ENCODE measurements around the gene KCTD7.
A peak's percentile ranks its signal among the peaks of the same experiment; 100 is the strongest.
"Not testable (repeated sequence)": the region's sequence is repeated elsewhere in the genome, so short reads cannot be mapped to it uniquely, and the experiment has no call there.

KCTD7 gene

DNA sequence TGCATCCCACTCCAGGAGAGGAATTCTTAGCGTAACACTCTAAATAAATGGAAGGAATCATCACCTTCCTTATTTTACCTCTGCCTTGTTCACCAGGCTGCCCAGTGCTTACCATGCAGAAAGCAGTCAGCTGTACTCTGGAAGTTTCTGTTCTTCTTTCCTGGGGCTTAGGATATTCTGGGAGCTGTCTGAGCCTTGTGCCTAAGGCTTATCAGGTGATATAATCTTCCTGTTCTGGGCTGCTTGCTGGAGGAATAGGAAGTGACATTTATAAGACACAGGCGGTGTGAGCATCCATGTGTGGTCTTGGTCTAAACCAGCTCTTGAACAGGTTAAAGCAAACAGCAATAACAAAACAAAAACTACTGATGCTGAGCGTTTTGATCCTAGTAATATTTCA, 13.5 kb downstream of the KCTD7 start:
- H3K36me3 ChIP-seq (ENCODE audit: insufficient read depth, low read length), result peaks cover 37% of the 10 kb centered on the region
- H3K9ac ChIP-seq (ENCODE audit: insufficient read length), result no peak overlapping the region
- H3K9me3 ChIP-seq (ENCODE audit: low read depth, low read length), result no peaks in the 10 kb centered on the region
- H3K27ac ChIP-seq, result no peak overlapping the region
- no peak for DNase-seq (ENCODE audit: low read depth, low spot score)
- no peak for TF ChIP-seq EZH2 (IDR thresholded peaks at IDR 0.05)
- TF ChIP-seq FOXP2 (optimal IDR thresholded peaks at IDR 0.05; ENCODE audit: control extremely low read depth, extremely low read length, insufficient read depth), result no peak
- no peak for TF ChIP-seq POLR2AphosphoS5 (IDR thresholded peaks at IDR 0.05; ENCODE audit: borderline replicate concordance, low read depth, low read length)
- H3K4me3 ChIP-seq, result no peak overlapping the region

DNA sequence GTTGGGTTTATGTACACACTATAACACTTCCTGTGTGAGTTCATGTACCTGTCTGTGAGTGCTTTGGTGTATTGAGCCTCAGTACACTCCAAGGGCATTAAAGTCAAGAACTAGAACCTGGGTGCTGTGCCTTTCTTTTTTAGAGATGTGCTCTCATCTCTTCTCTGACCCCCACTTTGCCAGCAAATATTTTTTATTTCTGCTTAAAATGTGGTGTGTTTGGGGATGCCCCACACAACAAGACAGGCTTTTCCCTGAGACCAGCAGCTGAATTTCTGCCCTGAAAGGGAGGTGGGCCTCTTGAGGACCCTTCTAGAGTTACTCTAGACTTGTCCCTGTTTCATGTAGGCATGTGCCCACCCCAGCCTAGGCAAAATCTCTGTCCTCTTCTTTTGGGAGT, 14.3 kb downstream of the KCTD7 start:
- no peak overlapping the region for H3K27ac ChIP-seq
- H3K9me3 ChIP-seq (ENCODE audit: low read depth, low read length), result no peaks in the 10 kb centered on the region
- TF ChIP-seq EZH2 (IDR thresholded peaks at IDR 0.05) (no peak), POLR2AphosphoS5 (IDR thresholded peaks at IDR 0.05; ENCODE audit: borderline replicate concordance, low read depth, low read length) (no peak), FOXP2 (optimal IDR thresholded peaks at IDR 0.05; ENCODE audit: control extremely low read depth, extremely low read length, insufficient read depth) (no peak)
- no peak for DNase-seq (ENCODE audit: low read depth, low spot score)
- H3K36me3 ChIP-seq (ENCODE audit: insufficient read depth, low read length), result peaks cover 37% of the 10 kb centered on the region
- no peak overlapping the region for H3K4me3 ChIP-seq
- no peak overlapping the region for H3K9ac ChIP-seq (ENCODE audit: insufficient read length)

DNA sequence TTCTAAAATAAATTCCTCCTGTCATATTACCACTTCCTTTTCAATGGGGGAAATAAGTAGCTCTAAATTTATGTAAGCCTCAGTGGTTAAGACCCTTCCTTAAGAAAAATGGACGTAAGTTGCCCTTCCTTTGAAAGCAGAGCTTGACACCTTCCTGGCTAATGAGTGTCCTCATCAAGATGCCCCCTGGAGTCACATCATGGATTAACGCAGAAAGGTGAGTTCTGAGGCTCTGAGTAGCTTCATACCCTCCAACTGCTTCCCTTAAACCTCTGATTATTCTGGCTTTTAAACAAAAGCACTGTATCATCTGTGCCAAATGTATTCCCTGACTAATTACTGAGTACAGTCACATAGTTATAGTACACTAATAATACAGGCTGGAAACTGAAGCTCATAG, 14.7 kb downstream of the KCTD7 start:
- peaks cover 32% of the 10 kb centered on the region for H3K36me3 ChIP-seq (ENCODE audit: insufficient read depth, low read length)
- H3K27ac ChIP-seq, result no peak overlapping the region
- DNase-seq (ENCODE audit: low read depth, low spot score), result no peak
- no peaks in the 10 kb centered on the region for H3K9me3 ChIP-seq (ENCODE audit: low read depth, low read length)
- no peak overlapping the region for H3K9ac ChIP-seq (ENCODE audit: insufficient read length)
- H3K4me3 ChIP-seq, result no peak overlapping the region
- no peak for TF ChIP-seq EZH2 (IDR thresholded peaks at IDR 0.05)
- no peak for TF ChIP-seq FOXP2 (optimal IDR thresholded peaks at IDR 0.05; ENCODE audit: control extremely low read depth, extremely low read length, insufficient read depth)
- no peak for TF ChIP-seq POLR2AphosphoS5 (IDR thresholded peaks at IDR 0.05; ENCODE audit: borderline replicate concordance, low read depth, low read length)

DNA sequence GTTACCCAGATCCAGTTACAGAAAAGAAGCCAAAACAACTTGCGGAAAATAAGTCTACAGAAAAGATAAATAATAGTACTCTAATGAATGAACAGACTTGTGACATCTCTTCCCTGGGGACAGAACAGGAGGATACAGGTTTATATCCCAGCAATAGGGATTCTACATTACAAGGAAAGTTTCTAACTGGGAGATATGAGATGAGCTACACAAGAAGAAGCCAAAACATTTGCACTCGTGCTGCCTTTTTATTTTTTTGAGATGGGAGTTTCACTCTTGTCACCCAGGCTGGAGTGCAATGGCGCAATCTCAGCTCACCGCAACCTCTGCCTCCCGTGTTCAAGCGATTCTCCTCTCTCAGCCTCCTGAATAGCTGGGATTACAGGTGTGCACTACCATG, 22.3 kb downstream of the KCTD7 start:
- not testable (repeated sequence) for H3K27ac ChIP-seq; DNase-seq (ENCODE audit: low read depth, low spot score); H3K36me3 ChIP-seq (ENCODE audit: insufficient read depth, low read length); H3K9me3 ChIP-seq (ENCODE audit: low read depth, low read length); H3K9ac ChIP-seq (ENCODE audit: insufficient read length); H3K4me3 ChIP-seq

DNA sequence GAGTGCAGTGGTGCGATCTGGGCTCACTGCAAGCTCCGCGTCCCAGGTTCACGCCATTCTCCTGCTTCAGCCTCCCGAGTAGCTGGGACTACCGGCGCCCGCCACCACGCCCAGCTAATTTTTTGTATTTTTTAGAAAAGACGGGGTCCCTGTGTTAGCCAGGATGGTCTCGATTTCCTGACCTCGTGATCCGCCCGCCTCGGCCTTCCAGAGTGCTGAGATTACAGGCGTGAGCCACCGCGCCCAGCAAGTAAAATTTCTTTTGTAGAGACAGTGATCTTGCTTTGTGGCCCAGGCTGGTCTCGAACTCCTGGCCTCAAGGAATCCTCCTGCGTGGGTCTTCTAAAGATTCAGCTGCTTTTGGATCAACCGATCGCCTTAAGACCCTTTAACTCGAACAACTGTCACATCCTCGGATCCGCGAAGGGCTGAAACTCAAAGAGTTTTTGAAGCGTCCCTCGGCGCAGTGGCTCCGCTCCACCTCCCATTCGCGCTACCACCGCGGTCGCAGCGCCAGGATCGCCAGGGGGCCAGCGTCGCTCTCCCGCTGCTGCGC, 25.1 kb downstream of the KCTD7 start:
- H3K27ac ChIP-seq, result peak overlapping the region; percentile 99
- H3K9me3 ChIP-seq (ENCODE audit: low read depth, low read length); H3K36me3 ChIP-seq (ENCODE audit: insufficient read depth, low read length); DNase-seq (ENCODE audit: low read depth, low spot score): not testable (repeated sequence)
- peak overlapping the region; percentile 94 for H3K4me3 ChIP-seq
- peak overlapping the region; percentile 86 for H3K9ac ChIP-seq (ENCODE audit: insufficient read length)

DNA sequence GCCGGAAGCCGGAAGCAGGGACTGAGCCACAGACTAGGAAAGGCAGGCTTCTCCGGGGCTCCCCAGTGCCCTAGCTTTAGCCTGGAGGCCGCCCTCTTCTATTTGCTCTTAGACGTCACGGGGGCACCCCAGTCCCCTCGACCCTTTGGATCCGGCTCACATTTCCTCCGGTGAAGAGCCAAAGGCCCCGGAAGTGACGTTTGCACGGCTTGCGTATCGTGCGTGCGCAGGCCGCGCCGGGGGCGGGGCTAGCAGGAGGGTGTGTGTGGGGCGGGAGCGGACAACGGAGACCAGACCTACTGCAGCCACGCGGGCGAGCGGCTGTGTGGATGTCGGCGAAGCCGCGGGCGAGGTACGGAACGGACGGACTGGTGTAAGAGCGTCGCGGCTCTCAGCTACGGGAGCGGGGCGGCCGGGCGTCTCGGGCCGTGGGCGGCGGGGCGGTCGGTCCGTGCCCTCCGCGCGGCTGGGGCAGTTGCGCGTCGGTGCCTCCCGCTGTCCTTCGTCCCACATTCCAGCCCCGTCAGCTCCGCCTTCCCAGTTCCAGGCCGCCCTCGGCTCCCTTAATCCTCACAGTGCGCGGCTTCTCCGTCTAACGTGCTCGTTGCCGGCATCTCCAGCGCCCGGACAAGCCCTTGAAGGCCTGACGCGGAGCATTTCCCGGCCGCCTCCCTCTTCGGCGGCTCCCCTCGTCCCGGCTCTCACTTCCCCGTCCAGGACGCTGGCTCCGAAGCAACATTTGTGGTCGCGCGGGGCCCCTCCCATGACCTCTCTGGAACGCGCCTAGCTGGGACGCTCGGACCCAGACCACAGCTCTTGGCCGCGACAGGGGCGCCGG, 25.8 kb downstream of the KCTD7 start:
- H3K9me3 ChIP-seq (ENCODE audit: low read depth, low read length), result no peaks in the 10 kb centered on the region
- H3K4me3 ChIP-seq, result peak overlapping the region; percentile 94
- TF ChIP-seq FOXP2 (optimal IDR thresholded peaks at IDR 0.05; ENCODE audit: control extremely low read depth, extremely low read length, insufficient read depth), result peak; percentile 13
- peak; percentile 95 for TF ChIP-seq POLR2AphosphoS5 (IDR thresholded peaks at IDR 0.05; ENCODE audit: borderline replicate concordance, low read depth, low read length)
- TF ChIP-seq EZH2 (IDR thresholded peaks at IDR 0.05), result no peak
- peak; percentile 87 for DNase-seq (ENCODE audit: low read depth, low spot score)
- peak overlapping the region; percentile 86 for H3K9ac ChIP-seq (ENCODE audit: insufficient read length)
- peaks cover 3% of the 10 kb centered on the region; the same call in 1 of the 2 replicates for H3K36me3 ChIP-seq (ENCODE audit: insufficient read depth, low read length)
- peak overlapping the region; percentile 99 for H3K27ac ChIP-seq

DNA sequence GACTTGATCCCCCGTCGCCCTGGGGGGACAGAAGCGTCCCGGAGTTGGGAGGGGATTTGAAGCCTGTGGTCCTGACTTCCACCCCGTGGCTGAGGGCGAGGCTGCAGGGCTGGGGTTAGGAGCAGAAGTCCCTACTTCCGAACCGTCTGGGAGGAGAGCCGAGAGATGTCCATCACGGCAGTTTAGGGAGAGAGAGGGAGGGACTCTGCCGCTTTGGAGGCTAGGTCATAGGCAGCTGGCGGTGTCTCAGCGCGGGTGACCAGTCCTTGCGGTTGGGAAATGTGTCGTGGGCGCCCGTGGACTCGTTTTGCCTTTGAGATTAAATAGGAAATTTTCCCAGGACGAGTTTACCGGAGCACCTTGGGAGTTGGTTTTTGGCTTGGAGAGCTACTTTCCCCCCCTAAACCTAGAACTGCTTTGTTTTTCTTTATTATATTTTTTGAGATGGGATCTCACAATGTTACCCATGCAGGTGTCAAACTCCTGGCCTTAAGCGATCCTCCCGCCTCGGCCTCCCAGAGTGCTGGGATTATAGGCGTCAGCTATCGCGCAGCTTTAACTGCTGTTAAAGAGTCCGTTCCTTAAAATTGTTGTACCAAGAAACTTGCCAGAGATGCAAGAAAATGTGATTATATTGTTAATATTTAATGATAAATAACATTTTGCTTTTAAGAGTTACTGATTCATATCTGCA, 26.6 kb downstream of the KCTD7 start:
- not testable (repeated sequence) for H3K36me3 ChIP-seq (ENCODE audit: insufficient read depth, low read length); H3K9me3 ChIP-seq (ENCODE audit: low read depth, low read length); H3K27ac ChIP-seq; DNase-seq (ENCODE audit: low read depth, low spot score)
- Histone ChIP-seq H3K9ac (ENCODE audit: insufficient read length) (peak overlapping the region; percentile 86), H3K4me3 (peak overlapping the region; percentile 94)

DNA sequence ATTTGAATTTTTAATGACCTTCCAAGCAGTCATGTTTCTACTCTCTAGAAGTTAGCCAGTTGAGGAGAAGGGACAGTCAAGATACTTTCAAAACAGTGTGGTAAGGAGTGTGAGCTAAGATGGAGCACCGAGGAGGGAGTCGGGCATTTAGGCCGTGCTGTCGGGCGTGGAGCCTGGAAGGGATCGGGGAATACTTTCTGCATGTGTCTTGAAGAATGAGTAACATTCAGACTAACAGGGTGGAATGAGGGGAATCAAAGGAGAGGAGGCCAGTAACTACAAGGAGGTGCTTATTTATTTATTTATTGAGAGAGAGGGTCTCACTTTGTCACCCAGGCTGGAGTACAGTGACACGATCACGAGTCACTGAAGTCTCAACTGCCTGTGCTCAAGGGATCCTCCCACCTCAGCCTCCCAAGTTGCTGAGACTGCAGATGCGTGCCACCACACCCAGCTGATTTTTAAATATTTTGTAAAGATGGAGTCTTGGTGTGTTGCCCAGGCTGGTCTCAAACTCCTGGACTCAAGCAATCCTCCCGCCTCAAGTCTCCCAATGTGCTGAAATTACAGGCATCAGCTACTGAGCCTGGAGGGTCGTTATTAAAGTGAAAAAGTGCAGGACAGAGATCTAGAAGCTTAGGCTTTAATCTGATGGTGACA, 27.3 kb downstream of the KCTD7 start:
- not testable (repeated sequence) for DNase-seq (ENCODE audit: low read depth, low spot score); H3K9me3 ChIP-seq (ENCODE audit: low read depth, low read length); H3K27ac ChIP-seq; H3K36me3 ChIP-seq (ENCODE audit: insufficient read depth, low read length); H3K9ac ChIP-seq (ENCODE audit: insufficient read length)
- peak overlapping the region; percentile 94 for H3K4me3 ChIP-seq

Measured in SK-N-MC (cell line).